Endometrial microvascular endothelial cells (primary cell): ENCODE measurements around the gene CEBPZ. TPM values are rescaled to one million over a fixed set of nuclear protein-coding genes. Genes with fewer than 3 reads are reported as not detected.
"Not testable (repeated sequence)": the region's sequence is repeated elsewhere in the genome, so short reads cannot be mapped to it uniquely, and the experiment has no call there.

Experiments used
- in situ Hi-C: cut with HindIII; loops from 2 replicates; pipeline ENCODE4 v1.10.0; 2017; ENCODE audit warnings: low sequenced_read_pairs, low pct_unique_long_range_greater_than_20kb; ENCODE audit errors: inconsistent ontology term
- total RNA-seq: library from RNA; depleted of rRNA; stranded (reverse); fragments of >200 nt; gene quantifications from one replicate; pipeline ENCODE4 v1.2.3, GENCODE V29; 2015; ENCODE audit errors: inconsistent ontology term

The CEBPZ gene
- 35.7 TPM for total RNA-seq

DNA sequence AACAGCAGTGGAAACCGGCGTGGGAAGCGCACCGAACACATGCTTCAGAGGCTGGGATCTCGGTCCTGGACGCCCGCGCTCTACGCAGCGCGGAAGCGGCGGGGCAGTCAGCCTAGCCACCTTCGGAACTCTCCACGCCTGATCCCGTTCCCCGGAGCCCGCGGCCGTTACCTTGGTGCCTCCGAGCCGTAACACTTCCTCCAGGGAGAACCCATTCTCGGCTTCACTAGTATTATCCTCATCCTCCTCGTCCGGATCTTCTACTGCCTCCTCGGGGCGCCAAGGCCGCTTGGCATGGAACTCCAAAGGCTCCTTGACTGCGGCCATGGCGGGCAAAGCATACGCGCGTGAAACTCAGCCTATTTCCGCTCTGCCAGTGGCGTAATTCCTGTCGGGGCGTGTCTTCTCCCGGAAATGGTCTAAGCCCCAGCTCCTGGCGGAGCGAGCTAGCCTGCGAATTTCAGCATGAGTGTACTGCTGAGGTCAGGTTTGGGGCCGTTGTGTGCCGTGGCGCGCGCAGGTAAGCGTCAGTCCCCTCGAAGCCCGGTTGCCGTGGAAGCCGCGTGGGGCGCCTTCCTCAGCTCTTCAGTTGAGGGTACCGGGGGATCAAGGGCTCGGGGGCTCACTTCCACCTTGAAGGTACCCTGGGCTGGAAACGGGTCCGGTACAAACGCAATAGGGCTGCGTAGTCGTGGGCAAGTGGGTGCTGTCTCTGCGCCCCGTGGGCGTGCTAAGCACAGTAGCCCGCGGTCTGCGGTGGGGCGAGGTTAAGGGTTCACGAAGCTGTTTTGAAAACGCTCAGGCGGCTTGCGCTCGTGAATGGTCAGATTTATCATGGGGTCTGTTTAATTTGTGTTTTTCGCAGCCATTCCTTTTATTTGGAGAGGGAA, at the start of gene CEBPZ, which contains the start of gene NDUFAF7:
Gene CEBPZ (minus strand): TSS at position 356 of the 890 bp plus-strand sequence. CDS start 29 bp downstream, at position 327.
Gene NDUFAF7 (plus strand): TSS at position 418 of the 890 bp plus-strand sequence. CDS start 48 bp downstream, at position 466.
- in situ Hi-C loops, result no loop called here

GRCh38 chr2:37276291-37276690, 44.9 kb upstream of the CEBPZ start:
- in situ Hi-C loops, result no loop called here

GRCh38 chr2:37274359-37274965, 43.1 kb upstream of the CEBPZ start:
- in situ Hi-C loops, result no loop called here

DNA sequence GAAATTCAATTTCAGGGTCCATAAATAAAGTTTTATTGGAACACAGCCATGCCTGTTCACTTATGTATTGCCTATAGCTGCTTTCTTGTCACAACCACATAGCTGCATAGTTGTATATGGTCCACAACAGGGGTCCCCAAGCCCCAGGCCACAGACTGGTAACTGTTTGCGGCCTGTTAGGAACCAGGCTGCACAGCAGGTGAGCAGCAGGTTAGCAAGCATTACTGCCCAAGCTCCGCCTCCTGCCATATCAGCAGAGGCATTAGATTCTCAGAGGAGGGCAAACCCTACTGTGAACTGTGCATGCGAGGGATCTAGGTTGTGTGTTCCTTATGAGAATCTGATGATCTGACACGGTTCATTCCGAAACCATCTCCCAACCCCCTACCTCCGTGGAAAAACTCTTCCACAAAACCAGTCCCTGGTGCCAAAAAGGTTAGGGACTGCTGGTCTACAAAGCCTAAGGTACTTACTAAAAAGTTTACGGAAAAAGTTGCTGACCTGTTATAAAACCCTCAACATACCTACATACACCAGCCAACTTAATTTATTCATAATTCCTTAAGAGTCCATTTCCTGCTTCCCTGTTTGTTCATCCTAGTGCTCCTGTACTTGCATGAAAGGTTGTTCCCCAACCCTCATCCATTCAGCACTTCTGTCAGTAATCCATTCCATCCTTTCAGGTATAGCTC, 40.1 kb upstream of the CEBPZ start:
- in situ Hi-C loops, result no loop called here

DNA sequence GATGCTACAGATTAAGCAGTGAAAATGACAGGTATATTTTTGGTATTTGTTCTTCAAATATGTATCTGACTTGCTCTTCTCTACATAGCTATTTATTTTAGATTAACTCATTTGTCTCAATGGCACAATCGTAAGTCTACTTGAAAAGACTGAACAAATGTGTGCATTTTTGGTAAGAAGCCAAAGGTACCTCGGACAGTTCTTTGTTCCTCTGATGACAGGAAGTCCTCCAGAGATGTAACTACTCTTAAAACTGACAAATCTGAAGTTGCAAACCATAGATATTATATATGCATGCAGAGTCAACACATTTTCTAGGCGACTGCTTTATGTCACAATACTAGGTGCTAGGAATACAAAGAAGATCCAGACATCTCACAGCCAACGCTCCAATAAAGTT, 36.7 kb upstream of the CEBPZ start:
- in situ Hi-C loops, result no loop called here

GRCh38 chr2:37267685-37268084, 36.3 kb upstream of the CEBPZ start:
- in situ Hi-C loops, result no loop called here

- in situ Hi-C loops, result no loop called here
These were observed 32.4 kb upstream of the CEBPZ start for GRCh38 chr2:37263839-37264238.

DNA sequence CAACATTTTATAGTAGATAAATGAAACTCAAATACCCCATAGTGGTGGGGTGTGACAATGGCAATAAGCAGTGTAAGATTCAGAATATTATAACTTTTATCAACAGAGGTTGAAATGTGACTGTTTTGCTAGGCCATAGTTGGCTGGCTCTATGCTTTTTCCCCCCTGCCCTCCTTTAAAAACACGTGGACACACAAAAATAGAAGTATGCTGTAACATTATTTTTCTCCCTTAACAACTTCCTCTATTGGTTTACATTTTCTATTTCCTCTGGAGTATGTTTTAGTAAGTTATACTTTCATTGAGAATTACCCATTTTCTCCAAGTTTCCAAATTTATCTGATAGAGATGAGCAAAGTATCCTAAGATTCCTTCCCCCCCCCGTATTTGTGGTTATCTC, 31.1 kb upstream of the CEBPZ start:
- in situ Hi-C loops, result no loop called here

GRCh38 chr2:37250869-37251740, 19.7 kb upstream of the CEBPZ start:
- in situ Hi-C loops, result no loop called here

DNA sequence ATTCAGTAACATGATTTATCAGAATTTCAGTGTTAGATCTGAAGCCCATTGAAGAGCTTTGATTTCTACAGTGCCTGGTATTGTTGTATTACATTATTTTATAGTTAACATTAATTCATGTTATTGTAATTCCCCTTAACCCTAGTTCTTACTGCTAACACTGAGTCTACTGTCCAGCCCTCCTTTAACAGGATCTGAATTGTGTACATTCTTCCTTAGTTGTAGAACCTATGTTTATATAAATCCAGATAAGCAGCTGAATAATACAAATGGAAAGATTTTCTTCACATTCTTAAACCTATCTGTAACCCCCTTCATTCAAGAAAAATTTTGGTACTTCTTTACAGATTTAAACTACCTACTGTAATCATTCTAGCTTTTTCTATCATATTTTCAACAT, 14.8 kb upstream of the CEBPZ start:
- in situ Hi-C loops, result no loop called here

- in situ Hi-C loops, result no loop called here
These were observed 13.4 kb upstream of the CEBPZ start for GRCh38 chr2:37244755-37245154.

DNA sequence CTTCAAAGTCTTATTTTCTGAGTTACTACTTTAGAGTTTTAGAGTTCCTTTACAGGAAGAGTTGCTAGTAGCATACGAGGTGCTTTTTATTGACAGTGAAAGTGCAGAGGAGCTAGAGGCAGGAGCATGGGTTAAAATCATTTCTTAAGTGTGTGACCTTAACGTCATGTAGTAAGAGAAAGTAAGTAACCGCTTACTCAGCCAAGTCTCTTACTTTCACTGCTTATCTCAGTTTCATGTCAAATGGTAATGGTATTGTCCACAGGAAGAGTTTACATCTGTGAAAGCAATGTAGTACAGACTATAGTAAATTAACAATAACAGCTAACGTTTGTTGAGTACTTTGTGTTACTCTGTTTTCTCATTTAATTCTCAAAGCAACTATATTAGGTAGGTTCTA, 12.6 kb upstream of the CEBPZ start:
- in situ Hi-C loops, result no loop called here

DNA sequence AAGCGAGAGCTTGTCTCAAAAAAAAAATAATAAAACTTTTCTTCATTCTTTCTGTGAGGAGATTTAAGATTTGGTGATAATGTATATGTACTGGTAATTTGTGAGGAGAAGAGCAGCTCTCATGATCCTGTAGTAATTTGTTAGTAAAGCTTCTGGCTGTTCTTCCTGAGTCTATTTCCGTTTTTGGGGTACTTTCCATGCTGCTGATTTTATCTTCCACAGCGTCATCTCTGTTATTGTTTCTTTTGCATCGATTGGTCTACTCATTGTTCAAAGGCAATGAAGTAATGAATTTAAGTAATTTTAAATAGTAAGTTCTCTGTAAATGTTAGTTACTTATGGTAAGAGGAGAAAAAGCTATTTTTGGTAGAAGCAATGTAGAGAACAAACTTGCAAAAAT, 12.0 kb upstream of the CEBPZ start:
- in situ Hi-C loops, result no loop called here

DNA sequence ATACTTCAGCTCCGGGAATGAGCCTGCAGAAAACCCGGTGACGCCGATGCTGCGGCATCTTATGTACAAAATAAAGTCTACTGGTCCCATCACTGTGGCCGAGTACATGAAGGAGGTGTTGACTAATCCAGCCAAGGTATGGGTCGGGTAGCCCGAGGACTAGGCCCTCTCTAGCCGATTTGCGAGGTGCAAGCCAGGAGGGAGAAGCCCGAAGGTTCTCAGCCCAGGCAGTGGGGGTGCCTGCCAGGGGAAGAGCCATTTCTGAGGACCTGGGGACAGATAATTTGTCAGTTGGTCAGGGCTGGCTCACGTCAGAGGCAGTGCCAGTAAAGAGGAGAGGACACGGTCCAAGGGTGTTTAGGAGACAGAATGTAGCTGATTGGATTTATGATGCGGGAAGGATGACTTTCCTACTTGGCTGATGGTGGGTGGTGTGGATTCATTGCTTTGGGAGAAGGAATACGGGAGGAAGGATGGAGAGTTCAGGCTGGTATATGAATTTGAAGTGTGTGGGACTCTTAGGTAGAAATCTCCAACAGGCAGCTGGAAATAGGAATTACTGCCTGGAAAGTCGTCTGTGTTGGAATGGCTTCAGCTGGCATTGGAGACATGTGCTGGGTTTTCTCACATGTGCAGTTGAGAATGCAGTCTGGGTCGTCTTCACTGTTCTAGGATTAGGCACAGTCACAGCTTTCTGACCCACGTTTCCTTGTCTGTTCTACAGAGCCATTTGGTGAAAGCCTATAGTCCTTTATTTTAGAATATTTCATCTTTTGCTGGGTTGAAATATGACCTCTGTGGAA, 936 bp upstream of the CEBPZ start:
- in situ Hi-C loops, result no loop called here

DNA sequence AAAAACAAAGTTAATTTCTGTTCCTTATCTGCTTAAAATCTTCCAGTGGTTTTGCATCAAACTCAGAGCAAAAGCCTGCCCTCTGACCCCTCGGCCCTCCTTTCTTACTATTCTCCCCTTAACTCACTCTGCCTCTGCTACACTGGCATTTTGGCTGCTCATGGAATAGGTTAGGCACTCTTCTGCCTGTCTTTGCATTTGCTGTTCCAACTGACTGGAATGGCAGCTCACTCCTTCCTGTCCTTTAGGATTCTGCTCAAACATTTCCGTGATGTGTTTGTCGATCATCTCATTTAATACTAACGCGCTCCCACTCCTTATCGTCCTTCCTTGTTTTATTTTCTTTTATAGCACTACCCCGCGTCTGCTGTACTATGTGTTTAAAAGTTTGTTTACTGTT, 815 bp downstream of the CEBPZ start:
- in situ Hi-C loops, result no loop called here

GRCh38 chr2:37228788-37229187, 2.6 kb downstream of the CEBPZ start:
- in situ Hi-C loops, result no loop called here

DNA sequence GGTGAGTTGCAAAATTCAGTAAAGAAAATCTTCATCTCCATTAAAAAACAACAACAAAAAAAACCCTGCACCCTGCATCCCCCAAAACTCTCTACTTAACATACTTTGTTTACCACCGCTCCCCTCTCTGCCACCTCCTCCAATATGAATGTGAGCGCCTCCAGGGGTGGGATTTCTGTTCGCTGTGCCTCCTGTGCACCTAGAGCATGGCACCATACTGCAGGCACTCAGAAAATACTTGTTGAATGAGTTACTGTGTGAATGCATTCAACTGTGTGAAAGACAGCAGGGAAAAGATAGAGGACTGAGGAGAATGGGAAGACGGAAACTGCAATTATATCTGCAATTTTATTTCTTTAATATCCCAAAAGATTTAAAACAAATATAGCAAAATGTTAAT, 4.5 kb downstream of the CEBPZ start:
- in situ Hi-C loops, result no loop called here

GRCh38 chr2:37225129-37225528, 6.3 kb downstream of the CEBPZ start:
- in situ Hi-C loops, result not testable (repeated sequence)
